ENCODE results near the gene TET3.
"Not testable (repeated sequence)": the region's sequence is repeated elsewhere in the genome, so short reads cannot be mapped to it uniquely, and the experiment has no call there.

The TET3 gene

GRCh38 chr2:73984203-73984921 lies at the start of gene TET3:
TET3 (plus strand) TSS chr2:73984910; CDS start chr2:73986404, 1,494 bp downstream.
- no peak for TF ChIP-seq CTCF (IDR thresholded peaks at IDR 0.05; ENCODE audit: borderline replicate concordance, control extremely low read depth, extremely low read depth, insufficient read depth, missing control alignments)
- in situ Hi-C loops (cut with MboI; ENCODE audit: low sequenced_read_pairs, unreplicated experiment) = no loop called here
- DNase-seq (ENCODE audit: low spot score) = peak; percentile 82

GRCh38 chr2:73935641-73936040 lies 49.1 kb upstream of the TET3 start:
- DNase-seq (ENCODE audit: low spot score) = no peak
- in situ Hi-C loops (cut with MboI; ENCODE audit: low sequenced_read_pairs, unreplicated experiment) = no loop called here
- no peak for TF ChIP-seq CTCF (IDR thresholded peaks at IDR 0.05; ENCODE audit: borderline replicate concordance, control extremely low read depth, extremely low read depth, insufficient read depth, missing control alignments)

GRCh38 chr2:73937103-73937885 lies 47.4 kb upstream of the TET3 start:
- no peak for TF ChIP-seq CTCF (IDR thresholded peaks at IDR 0.05; ENCODE audit: borderline replicate concordance, control extremely low read depth, extremely low read depth, insufficient read depth, missing control alignments)
- DNase-seq (ENCODE audit: low spot score) = no peak
- in situ Hi-C loops (cut with MboI; ENCODE audit: low sequenced_read_pairs, unreplicated experiment) = no loop called here

- in situ Hi-C loops (cut with MboI; ENCODE audit: low sequenced_read_pairs, unreplicated experiment) = no loop called here
- TF ChIP-seq CTCF (IDR thresholded peaks at IDR 0.05; ENCODE audit: borderline replicate concordance, control extremely low read depth, extremely low read depth, insufficient read depth, missing control alignments) = no peak
- DNase-seq (ENCODE audit: low spot score) = no peak
Measured at GRCh38 chr2:73937899-73938298, 46.8 kb upstream of the TET3 start.

GRCh38 chr2:73938718-73939352 lies 45.9 kb upstream of the TET3 start:
- no peak for DNase-seq (ENCODE audit: low spot score)
- in situ Hi-C loops (cut with MboI; ENCODE audit: low sequenced_read_pairs, unreplicated experiment) = no loop called here
- TF ChIP-seq CTCF (IDR thresholded peaks at IDR 0.05; ENCODE audit: borderline replicate concordance, control extremely low read depth, extremely low read depth, insufficient read depth, missing control alignments) = no peak

- DNase-seq (ENCODE audit: low spot score) = no peak
- in situ Hi-C loops (cut with MboI; ENCODE audit: low sequenced_read_pairs, unreplicated experiment) = no loop called here
Measured at GRCh38 chr2:73939419-73939818, 45.3 kb upstream of the TET3 start.

GRCh38 chr2:73940066-73940465 lies 44.6 kb upstream of the TET3 start:
- in situ Hi-C loops (cut with MboI; ENCODE audit: low sequenced_read_pairs, unreplicated experiment); DNase-seq (ENCODE audit: low spot score): not testable (repeated sequence)

More at GRCh38 chr2:73939419-73939818, 45.3 kb upstream of the TET3 start:
- no peak for TF ChIP-seq CTCF (IDR thresholded peaks at IDR 0.05; ENCODE audit: borderline replicate concordance, control extremely low read depth, extremely low read depth, insufficient read depth, missing control alignments)

Data from GM13976 (cell line).